ENCODE results near the gene HEG1. TPM values are rescaled to one million over a fixed set of nuclear protein-coding genes. Genes with fewer than 3 reads are reported as not detected.

The HEG1 gene
- total and polyA plus RNA-seq, 2 of the 8 experiments (the other 6 are each of a cell fraction or from before 2014, with no cell fraction given), result 5.3 to 9.7 TPM

DNA sequence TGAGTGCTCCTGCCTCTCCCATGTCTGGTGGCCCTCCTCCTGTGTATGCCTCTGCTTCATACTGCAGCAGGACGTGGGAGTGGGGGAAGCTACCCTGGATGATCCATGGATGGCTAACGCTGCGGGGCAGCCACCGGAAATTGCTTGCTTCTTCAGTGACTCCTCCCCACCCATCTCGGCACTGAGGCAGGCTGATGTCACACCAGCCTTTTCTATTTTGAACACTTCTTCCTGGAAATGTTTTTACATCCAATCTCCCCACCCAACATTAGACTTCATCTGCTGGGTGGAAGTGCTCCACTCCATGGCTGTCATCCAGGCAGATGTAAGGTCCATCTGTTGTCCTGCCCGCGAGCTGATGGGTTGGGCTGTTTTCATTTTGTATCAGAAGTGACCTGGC, 62.3 kb downstream of the HEG1 start (continued):
- TF ChIP-seq RBBP5 (IDR thresholded peaks at IDR 0.05; ENCODE audit: borderline replicate concordance, low read depth, low read length) (no peak), SIX5 (IDR thresholded peaks at IDR 0.05; ENCODE audit: low read depth, low read length) (no peak), FOSL1 (IDR thresholded peaks at IDR 0.05; ENCODE audit: insufficient read depth, low read depth, low read length) (no peak), NANOG (IDR thresholded peaks at IDR 0.05; ENCODE audit: insufficient read depth, low read depth, low read length, poor library complexity, severe bottlenecking) (no peak), YY1 (IDR thresholded peaks at IDR 0.05; ENCODE audit: low read depth, low read length) (no peak), KDM4A (IDR thresholded peaks at IDR 0.05; ENCODE audit: low read depth, low read length, severe bottlenecking) (no peak)

Data from H1 (cell line).